ENCODE data around the gene ZNF414. TPM values are rescaled to one million over a fixed set of nuclear protein-coding genes. Genes with fewer than 3 reads are reported as not detected.

Gene ZNF414
- total and polyA plus RNA-seq, 9 of the 15 experiments (the other 6 are each of a cell fraction or from before 2014, with no cell fraction given): 0.03 to 27.2 (median 2.2) TPM; not detected in 2

GRCh38 chr19:8513687-8514504 lies at the start of gene ZNF414 (continued):
- TF ChIP-seq, protein P1, sequence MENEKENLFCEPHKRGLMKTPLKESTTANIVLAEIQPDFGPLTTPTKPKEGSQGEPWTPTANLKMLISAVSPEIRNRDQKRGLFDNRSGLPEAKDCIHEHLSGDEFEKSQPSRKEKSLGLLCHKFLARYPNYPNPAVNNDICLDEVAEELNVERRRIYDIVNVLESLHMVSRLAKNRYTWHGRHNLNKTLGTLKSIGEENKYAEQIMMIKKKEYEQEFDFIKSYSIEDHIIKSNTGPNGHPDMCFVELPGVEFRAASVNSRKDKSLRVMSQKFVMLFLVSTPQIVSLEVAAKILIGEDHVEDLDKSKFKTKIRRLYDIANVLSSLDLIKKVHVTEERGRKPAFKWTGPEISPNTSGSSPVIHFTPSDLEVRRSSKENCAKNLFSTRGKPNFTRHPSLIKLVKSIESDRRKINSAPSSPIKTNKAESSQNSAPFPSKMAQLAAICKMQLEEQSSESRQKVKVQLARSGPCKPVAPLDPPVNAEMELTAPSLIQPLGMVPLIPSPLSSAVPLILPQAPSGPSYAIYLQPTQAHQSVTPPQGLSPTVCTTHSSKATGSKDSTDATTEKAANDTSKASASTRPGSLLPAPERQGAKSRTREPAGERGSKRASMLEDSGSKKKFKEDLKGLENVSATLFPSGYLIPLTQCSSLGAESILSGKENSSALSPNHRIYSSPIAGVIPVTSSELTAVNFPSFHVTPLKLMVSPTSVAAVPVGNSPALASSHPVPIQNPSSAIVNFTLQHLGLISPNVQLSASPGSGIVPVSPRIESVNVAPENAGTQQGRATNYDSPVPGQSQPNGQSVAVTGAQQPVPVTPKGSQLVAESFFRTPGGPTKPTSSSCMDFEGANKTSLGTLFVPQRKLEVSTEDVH (IDR thresholded peaks at IDR 0.05; ENCODE audit: low read depth, partially characterized antibody): peak; percentile 62
- TF ChIP-seq GABPB2 (CRISPR knock-in tag; conservative IDR thresholded peaks at IDR 0.05) (no peak), FOXK1 (CRISPR knock-in tag; IDR thresholded peaks at IDR 0.05; ENCODE audit: borderline replicate concordance) (no peak), MNT (conservative IDR thresholded peaks at IDR 0.05) (peak; percentile 39 to 75; a peak in 3 of 4 replicates), HNRNPUL1 (IDR thresholded peaks at IDR 0.05; ENCODE audit: low read length) (no peak), PCBP1 (IDR thresholded peaks at IDR 0.05; ENCODE audit: low read depth, low read length, poor library complexity, severe bottlenecking) (no peak), MAFF (IDR thresholded peaks at IDR 0.05; ENCODE audit: low read length) (peak; percentile 17; the same call in 1 of the 2 replicates), MTA2 (IDR thresholded peaks at IDR 0.05; ENCODE audit: low read depth) (no peak), SNIP1 (IDR thresholded peaks at IDR 0.05; ENCODE audit: low read depth) (no peak), ZBTB12 (CRISPR knock-in tag; IDR thresholded peaks at IDR 0.05) (peak; percentile 58; the same call in 1 of the 2 replicates), CREBBP (IDR thresholded peaks at IDR 0.05; ENCODE audit: low read depth, low read length) (no peak), ZBED1 (IDR thresholded peaks at IDR 0.05) (no peak), RB1 (IDR thresholded peaks at IDR 0.05; ENCODE audit: low read depth) (peak; percentile 94), SMAD3 (CRISPR knock-in tag; conservative IDR thresholded peaks at IDR 0.05) (no peak), CREB3L1 (IDR thresholded peaks at IDR 0.05; ENCODE audit: borderline replicate concordance, low read depth) (peak; percentile 89), ZNF444 (CRISPR knock-in tag; IDR thresholded peaks at IDR 0.05) (no peak), LCOR (CRISPR knock-in tag; IDR thresholded peaks at IDR 0.05) (0 out of 2 replicates have a peak, but pooled peaks have one; percentile 43), MCM7 (IDR thresholded peaks at IDR 0.05) (no peak)
- TF ChIP-seq, protein P2, sequence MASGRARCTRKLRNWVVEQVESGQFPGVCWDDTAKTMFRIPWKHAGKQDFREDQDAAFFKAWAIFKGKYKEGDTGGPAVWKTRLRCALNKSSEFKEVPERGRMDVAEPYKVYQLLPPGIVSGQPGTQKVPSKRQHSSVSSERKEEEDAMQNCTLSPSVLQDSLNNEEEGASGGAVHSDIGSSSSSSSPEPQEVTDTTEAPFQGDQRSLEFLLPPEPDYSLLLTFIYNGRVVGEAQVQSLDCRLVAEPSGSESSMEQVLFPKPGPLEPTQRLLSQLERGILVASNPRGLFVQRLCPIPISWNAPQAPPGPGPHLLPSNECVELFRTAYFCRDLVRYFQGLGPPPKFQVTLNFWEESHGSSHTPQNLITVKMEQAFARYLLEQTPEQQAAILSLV (tag; IDR thresholded peaks at IDR 0.05): no peak

Measured in K562 (cell line).